Fibroblast of lung (primary cell): ENCODE measurements around the gene ETS1. TPM values are rescaled to one million over a fixed set of nuclear protein-coding genes. Genes with fewer than 3 reads are reported as not detected.
A peak's percentile ranks its signal among the peaks of the same experiment; 100 is the strongest.

Source experiments
- DNase-seq, 2 donors: peaks; one replicate each; pipeline versions ENCODE4 v3.0.0 to v3.0.0-alpha.2; 2010; ENCODE audit warnings: low read depth in 2 of 2
- H2AFZ ChIP-seq: 2 replicates; pipeline ENCODE4 v1.5.1; 2012; ENCODE audit warnings: low read length, control low read depth, inconsistent platforms
- H3K27ac ChIP-seq: 2 replicates; pipeline ENCODE4 v1.5.1; 2011; ENCODE audit warnings: low read length, control low read depth; ENCODE audit not compliant: insufficient read depth
- H3K27me3 ChIP-seq: 2 replicates; pipeline ENCODE4 v1.5.1; 2011; ENCODE audit warnings: mild to moderate bottlenecking, low read length; ENCODE audit not compliant: control insufficient read depth, insufficient read depth
- H3K36me3 ChIP-seq: 2 replicates; pipeline ENCODE4 v1.5.1; 2011; ENCODE audit warnings: low read length; ENCODE audit not compliant: control insufficient read depth, insufficient read depth
- H3K4me1 ChIP-seq: 2 replicates; pipeline ENCODE4 v1.5.1; 2011; ENCODE audit warnings: low read length; ENCODE audit not compliant: control insufficient read depth, insufficient read depth; ENCODE audit errors: extremely low read depth
- H3K4me2 ChIP-seq: 2 replicates; pipeline ENCODE4 v1.5.1; 2011; ENCODE audit warnings: low read length, control low read depth; ENCODE audit not compliant: insufficient read depth; ENCODE audit errors: extremely low read depth
- H3K4me3 ChIP-seq, 4 experiments: fragments of 200-600 bp in 1 of 4; sonication (generic) in 1 of 4; replicated peaks in 1 of 4; 2 replicates each; pipeline ENCODE4 v1.5.1; 2011 to 2016; ENCODE audit warnings: low read length in 4 of 4, low read depth in 3 of 4, mild to moderate bottlenecking in 3 of 4, control low read depth in 2 of 4, inconsistent platforms in 1 of 4, mixed read lengths in 1 of 4; ENCODE audit not compliant: insufficient read depth in 1 of 4; ENCODE audit errors: control extremely low read depth in 1 of 4
- H3K79me2 ChIP-seq: 2 replicates; pipeline ENCODE4 v1.5.1; 2012; ENCODE audit warnings: mild to moderate bottlenecking, low read length, inconsistent platforms; ENCODE audit not compliant: control insufficient read depth, insufficient read depth
- H3K9ac ChIP-seq: 2 replicates; pipeline ENCODE4 v1.5.1; 2011; ENCODE audit warnings: mild to moderate bottlenecking, low read length, control low read depth; ENCODE audit not compliant: insufficient read depth
- H3K9me3 ChIP-seq: 2 replicates; pipeline ENCODE4 v1.5.1; 2012; ENCODE audit warnings: low read depth, low read length; ENCODE audit not compliant: control insufficient read depth, insufficient read depth
- H4K20me1 ChIP-seq: 2 replicates; pipeline ENCODE4 v1.5.1; 2011; ENCODE audit warnings: low read length; ENCODE audit not compliant: control insufficient read depth, insufficient read depth; ENCODE audit errors: extremely low read depth
- CTCF ChIP-seq, 2 donors: IDR thresholded peaks in 1 of 2; conservative IDR thresholded peaks in 1 of 2; 1 replicate in 1 of 2; 2 replicates in 1 of 2; pipeline ENCODE4 v1.5.1; 2011 to 2012; ENCODE audit warnings: low read length in 2 of 2, control low read depth in 1 of 2, inconsistent platforms in 1 of 2, low read depth in 1 of 2, mild to moderate bottlenecking in 1 of 2
- EZH2 ChIP-seq: IDR thresholded peaks from 2 replicates; pipeline ENCODE4 v1.5.1; 2012; ENCODE audit warnings: low read length, control low read depth, mild to moderate bottlenecking; ENCODE audit errors: missing control alignments
- polyA plus RNA-seq, 2 donors: library from polyadenylated mRNA; depleted of rRNA in 1 of 2; stranded (reverse) in 1 of 2; unstranded in 1 of 2; fragments of >200 nt; gene quantifications; 2 replicates each; pipeline ENCODE4 v1.2.1, GENCODE V29; 2011 to 2012; ENCODE audit warnings: missing spikeins in 1 of 2
- total RNA-seq: library from RNA; depleted of rRNA; stranded (reverse); fragments of >200 nt; gene quantifications from 2 replicates; pipeline ENCODE4 v1.2.1, GENCODE V29; 2014

Gene ETS1
- total and polyA plus RNA-seq, 2 donors (not counting 1 experiment from before 2014, with no cell fraction given): 51.5 to 51.7 TPM

GRCh38 chr11:128458321-128458720 lies 129.0 kb downstream of the ETS1 start:
- H3K27ac ChIP-seq: peak overlapping the region; percentile 77
- peaks cover 24% of the 10 kb centered on the region for H3K4me1 ChIP-seq
- peaks cover 11% of the 10 kb centered on the region for H3K36me3 ChIP-seq
- DNase-seq: peak; percentile 77 to 93
- H4K20me1 ChIP-seq: no peaks in the 10 kb centered on the region
- no peaks in the 10 kb centered on the region for H3K9me3 ChIP-seq
- no peak overlapping the region for H3K9ac ChIP-seq
- no peaks in the 10 kb centered on the region for H3K27me3 ChIP-seq
- peak overlapping the region; percentile 4 for H3K4me2 ChIP-seq
- H3K4me3 ChIP-seq: no peak overlapping the region
- TF ChIP-seq EZH2 (no peak), CTCF (conservative IDR thresholded peaks at IDR 0.05 in 1 of 2, IDR thresholded peaks at IDR 0.05 in 1 of 2; ENCODE audit: low read depth in 1 of 2, low read length in 2 of 2) (no peak)
- no peak overlapping the region for H2AFZ ChIP-seq
- H3K79me2 ChIP-seq: peaks cover 14% of the 10 kb centered on the region

DNA sequence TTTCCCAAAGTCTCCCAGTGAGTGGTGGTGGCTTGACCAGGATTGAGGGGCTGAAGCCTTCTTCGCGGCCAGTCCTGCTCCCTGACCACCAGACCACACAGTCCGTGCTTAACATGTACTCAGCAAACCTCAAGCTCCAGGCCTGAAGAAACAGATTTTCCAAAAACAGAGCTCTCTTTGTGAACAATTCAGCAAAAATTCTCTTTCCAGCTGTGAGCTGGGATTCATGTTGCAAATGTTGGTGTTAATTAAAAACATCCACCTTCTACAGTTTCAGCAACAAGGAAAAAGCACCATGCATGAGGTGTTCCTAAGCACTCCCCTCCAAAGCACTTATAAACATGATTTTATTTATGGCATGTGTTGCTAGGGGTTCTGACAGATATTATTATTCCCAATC lies 129.5 kb downstream of the ETS1 start:
- H2AFZ ChIP-seq: no peak overlapping the region
- H3K36me3 ChIP-seq: peaks cover 9% of the 10 kb centered on the region
- H3K9ac ChIP-seq: no peak overlapping the region
- H4K20me1 ChIP-seq: no peaks in the 10 kb centered on the region
- peaks cover 10% of the 10 kb centered on the region for H3K79me2 ChIP-seq
- no peak for DNase-seq
- no peaks in the 10 kb centered on the region for H3K9me3 ChIP-seq
- no peaks in the 10 kb centered on the region for H3K27me3 ChIP-seq
- H3K4me2 ChIP-seq: no peak overlapping the region
- H3K4me1 ChIP-seq: peaks cover 24% of the 10 kb centered on the region
- H3K4me3 ChIP-seq: no peak overlapping the region
- TF ChIP-seq EZH2 (no peak), CTCF (conservative IDR thresholded peaks at IDR 0.05 in 1 of 2, IDR thresholded peaks at IDR 0.05 in 1 of 2; ENCODE audit: low read depth in 1 of 2, low read length in 2 of 2) (no peak)
- H3K27ac ChIP-seq: peak overlapping the region; percentile 77

GRCh38 chr11:128456566-128457268 lies 130.6 kb downstream of the ETS1 start:
- Histone ChIP-seq H2AFZ (no peak overlapping the region), H4K20me1 (no peaks in the 10 kb centered on the region), H3K9me3 (no peaks in the 10 kb centered on the region), H3K4me3 (no peak overlapping the region), H3K27me3 (no peaks in the 10 kb centered on the region), H3K9ac (no peak overlapping the region), H3K4me1 (peaks cover 33% of the 10 kb centered on the region), H3K4me2 (no peak overlapping the region), H3K79me2 (peaks cover 3% of the 10 kb centered on the region), H3K36me3 (peaks cover 6% of the 10 kb centered on the region), H3K27ac (no peak overlapping the region)
- no peak for DNase-seq
- TF ChIP-seq EZH2: no peak
- TF ChIP-seq CTCF (conservative IDR thresholded peaks at IDR 0.05 in 1 of 2, IDR thresholded peaks at IDR 0.05 in 1 of 2; ENCODE audit: low read depth in 1 of 2, low read length in 2 of 2): no peak
